ENCODE measurements around the gene ADAMTS15. TPM values are rescaled to one million over a fixed set of nuclear protein-coding genes. Genes with fewer than 3 reads are reported as not detected.

ADAMTS15 gene
- total RNA-seq, 1 experiment from 2014 or later, result 0.70 TPM

GRCh38 chr11:130445788-130446187 is 2.7 kb upstream of the ADAMTS15 start:
- H3K4me3 Mint-ChIP-seq (ENCODE audit: unreplicated experiment), result no peak overlapping the region
- intact Hi-C loops (cut with micrococcal nuclease), result no loop called here
- DNase-seq (ENCODE audit: unreplicated experiment), result no peak
- H3K27ac Mint-ChIP-seq (ENCODE audit: low read depth, unreplicated experiment), result no peak overlapping the region
- ChIA-PET POLR2A (interaction anchor here (0.7 kb wide), 1 partner anchor 9 kb away, joined by 4 read pairs; no protein-coding TSS in a partner anchor), CTCF (interaction anchor here (0.6 to 25.6 kb wide), 4 partner anchors 13 to 420 kb away, joined by 3 to 1064 read pairs (median 40); no protein-coding TSS in a partner anchor)
- no peak for TF ChIP-seq CTCF (IDR thresholded peaks at IDR 0.05; ENCODE audit: unreplicated experiment)
- H3K27me3 Mint-ChIP-seq (ENCODE audit: insufficient read depth, unreplicated experiment), result no peaks in the 10 kb centered on the region
- no TSS peak for BruUV-seq (replicated peaks)
- H3K4me1 Mint-ChIP-seq (ENCODE audit: insufficient read depth, unreplicated experiment), result no peaks in the 10 kb centered on the region
- no peaks in the 10 kb centered on the region for H3K36me3 Mint-ChIP-seq (ENCODE audit: insufficient read depth, unreplicated experiment)
- no peaks in the 10 kb centered on the region for H3K9me3 Mint-ChIP-seq (ENCODE audit: unreplicated experiment)

- Mint-ChIP-seq H3K4me1 (ENCODE audit: insufficient read depth, unreplicated experiment) (no peaks in the 10 kb centered on the region), H3K4me3 (ENCODE audit: unreplicated experiment) (peak overlapping the region; percentile 72), H3K27me3 (ENCODE audit: insufficient read depth, unreplicated experiment) (no peaks in the 10 kb centered on the region), H3K27ac (ENCODE audit: low read depth, unreplicated experiment) (no peak overlapping the region), H3K36me3 (ENCODE audit: insufficient read depth, unreplicated experiment) (no peaks in the 10 kb centered on the region), H3K9me3 (ENCODE audit: unreplicated experiment) (no peaks in the 10 kb centered on the region)
- POLR2A ChIA-PET, result interaction anchor here (0.6 to 1.2 kb wide), 4 partner anchors 15 to 413 kb away, joined by 3 to 4 read pairs (median 3); no protein-coding TSS in a partner anchor
- DNase-seq (ENCODE audit: unreplicated experiment), result no peak
- CTCF ChIA-PET, result interaction anchor here (0.6 to 25.6 kb wide), 9 partner anchors 15 to 418 kb away, joined by 3 to 1064 read pairs (median 3); no protein-coding TSS in a partner anchor
- TF ChIP-seq CTCF (IDR thresholded peaks at IDR 0.05; ENCODE audit: unreplicated experiment), result no peak
- no TSS peak for BruUV-seq (replicated peaks)
- intact Hi-C loops (cut with micrococcal nuclease), result loop anchor here (2.0 kb wide), 1 partner anchor 189 kb away; no protein-coding TSS in a partner anchor
Measured at GRCh38 chr11:130448039-130448415, 418 bp upstream of the ADAMTS15 start.

- intact Hi-C loops (cut with micrococcal nuclease), result loop anchor here (2.0 kb wide), 1 partner anchor 187 kb away; no protein-coding TSS in a partner anchor
- BruUV-seq (replicated peaks), result no TSS peak
- no peaks in the 10 kb centered on the region for H3K36me3 Mint-ChIP-seq (ENCODE audit: insufficient read depth, unreplicated experiment)
Measured at GRCh38 chr11:130449310-130449990, 1.0 kb downstream of the ADAMTS15 start.

More at GRCh38 chr11:130449310-130449990, 1.0 kb downstream of the ADAMTS15 start:
- DNase-seq (ENCODE audit: unreplicated experiment), result no peak
- ChIA-PET CTCF (interaction anchor here (1.0 to 2.1 kb wide), 2 partner anchors 378 to 413 kb away, joined by 3 to 12 read pairs; no protein-coding TSS in a partner anchor), POLR2A (no interaction called here)
- no peak for TF ChIP-seq CTCF (IDR thresholded peaks at IDR 0.05; ENCODE audit: unreplicated experiment)
- no peaks in the 10 kb centered on the region for H3K27me3 Mint-ChIP-seq (ENCODE audit: insufficient read depth, unreplicated experiment)
- peaks cover 5% of the 10 kb centered on the region for H3K4me1 Mint-ChIP-seq (ENCODE audit: insufficient read depth, unreplicated experiment)
- peak overlapping the region; percentile 72 for H3K4me3 Mint-ChIP-seq (ENCODE audit: unreplicated experiment)
- no peaks in the 10 kb centered on the region for H3K9me3 Mint-ChIP-seq (ENCODE audit: unreplicated experiment)
- H3K27ac Mint-ChIP-seq (ENCODE audit: low read depth, unreplicated experiment), result no peak overlapping the region
